ENCODE data around the gene SIGLEC7.

The SIGLEC7 gene

DNA sequence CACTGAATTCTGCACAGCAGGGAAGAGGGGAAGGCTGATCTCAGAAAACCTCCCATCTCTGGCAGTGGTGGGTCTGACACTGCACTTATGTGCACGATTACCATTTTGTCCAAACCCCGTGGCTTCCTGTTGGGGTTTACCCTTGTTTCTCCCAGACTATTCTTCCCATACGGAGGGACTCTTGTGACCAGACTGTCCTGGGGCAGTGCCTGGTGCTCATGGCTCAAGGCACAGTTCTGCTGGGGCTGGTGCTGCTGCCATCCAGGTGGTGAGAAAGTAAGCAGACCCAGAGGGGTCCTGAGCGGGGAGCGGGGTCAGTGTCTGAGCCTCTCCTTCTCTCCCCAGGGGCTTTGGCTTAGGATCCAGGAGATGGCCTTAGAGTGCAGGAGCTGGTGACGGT, 22.5 kb upstream of the SIGLEC7 start:
- DNase-seq = no peak

DNA sequence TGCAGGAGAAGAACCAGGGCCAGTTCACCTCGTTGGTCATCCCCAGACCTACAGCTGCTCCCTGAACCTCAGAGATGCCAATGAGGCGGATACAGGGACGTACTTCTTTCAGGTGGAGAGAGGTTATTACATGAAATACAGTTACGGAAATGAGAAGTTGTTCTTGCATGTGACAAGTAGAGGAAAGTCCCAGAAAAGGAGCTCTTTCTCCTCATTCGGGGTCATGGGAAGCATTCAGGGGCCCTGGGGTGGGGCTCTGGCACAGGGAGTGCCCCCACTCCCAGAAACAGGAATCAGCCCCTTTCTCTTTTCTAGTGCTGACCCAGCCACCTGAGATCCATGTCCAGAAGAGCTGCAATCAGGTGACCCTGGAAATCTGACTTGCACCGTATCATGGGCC, 21.9 kb upstream of the SIGLEC7 start:
- DNase-seq = no peak

DNA sequence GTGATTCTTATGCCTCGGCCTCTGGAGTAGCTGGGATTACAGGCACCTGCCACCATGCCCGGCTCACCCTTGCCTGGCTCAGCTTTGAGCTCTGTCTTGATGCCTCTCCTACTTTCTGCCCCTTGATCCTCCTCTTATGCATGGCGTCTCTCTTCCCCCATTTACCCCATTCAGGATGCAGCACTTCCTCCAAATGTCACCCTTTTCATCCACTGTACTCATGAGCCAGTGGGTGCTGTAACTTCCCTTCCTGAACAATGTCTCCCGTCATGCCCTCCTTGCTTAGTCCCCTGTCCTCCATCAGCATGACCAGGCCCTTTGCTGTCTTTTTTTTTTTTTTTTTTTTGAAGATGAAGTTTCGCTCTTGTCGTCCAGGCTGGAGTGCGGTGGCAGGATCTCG, 20.8 kb upstream of the SIGLEC7 start:
- DNase-seq = no peak

- peak; percentile 29 for DNase-seq
Measured at GRCh38 chr19:51122112-51122981, 19.8 kb upstream of the SIGLEC7 start.

DNA sequence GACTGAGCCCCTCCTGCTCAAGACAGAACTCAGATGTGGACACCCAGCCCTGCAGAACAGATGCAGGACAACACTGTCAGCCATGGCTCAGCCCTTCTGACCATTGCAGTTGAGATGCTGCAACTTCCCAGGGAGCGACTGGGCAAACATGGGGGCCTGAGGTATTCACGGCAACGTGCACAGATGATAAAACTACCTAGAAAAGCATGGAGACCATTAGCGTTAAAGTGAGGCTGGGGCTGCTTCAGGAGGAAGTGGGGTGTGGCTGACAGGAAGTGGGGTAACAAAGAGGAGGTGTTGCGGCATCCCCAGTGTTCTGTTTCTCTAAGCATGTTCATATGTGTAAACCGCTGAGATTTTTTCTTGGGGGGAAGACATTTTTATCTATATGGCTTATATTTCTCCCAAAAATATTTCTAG, 18.7 kb upstream of the SIGLEC7 start:
- DNase-seq = no peak

- DNase-seq = no peak
Measured at GRCh38 chr19:51123802-51124201, 18.3 kb upstream of the SIGLEC7 start.

DNA sequence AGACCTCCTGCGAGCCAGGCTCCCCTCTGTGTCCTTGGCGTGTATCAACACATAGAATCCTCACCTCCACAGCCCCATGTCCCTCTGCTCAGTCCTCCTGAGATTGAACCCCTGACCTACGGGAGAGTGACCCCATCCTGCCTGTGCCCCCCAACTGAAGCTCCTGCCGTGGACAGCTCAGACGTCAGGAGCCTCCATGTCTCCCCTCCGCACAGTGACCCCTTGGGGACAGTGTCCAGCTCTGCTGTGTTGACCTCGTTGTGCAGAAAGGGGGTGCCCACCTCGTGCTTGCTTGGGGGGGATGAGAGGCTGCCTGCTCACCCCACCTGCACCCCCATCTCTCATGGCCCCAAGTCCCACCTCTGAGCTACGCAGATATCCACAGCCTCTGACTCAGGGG, 17.9 kb upstream of the SIGLEC7 start:
- no peak for DNase-seq

DNA sequence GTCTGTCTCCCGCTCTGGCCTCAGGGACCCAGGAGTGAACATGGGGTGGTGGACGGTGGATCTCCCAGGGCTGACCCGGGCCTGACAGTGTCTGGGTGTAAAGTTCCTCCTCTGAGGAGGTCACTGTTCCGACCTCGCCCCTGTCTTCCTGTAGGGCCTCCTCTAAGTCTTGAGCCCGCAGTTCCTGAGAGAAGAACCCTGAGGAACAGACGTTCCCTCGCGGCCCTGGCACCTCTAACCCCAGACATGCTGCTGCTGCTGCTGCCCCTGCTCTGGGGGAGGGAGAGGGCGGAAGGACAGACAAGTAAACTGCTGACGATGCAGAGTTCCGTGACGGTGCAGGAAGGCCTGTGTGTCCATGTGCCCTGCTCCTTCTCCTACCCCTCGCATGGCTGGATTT, 17.4 kb upstream of the SIGLEC7 start, which contains the start of gene SIGLEC9:
TSS of gene SIGLEC9 (plus strand) at position 178 of the 400 bp plus-strand sequence. CDS start at position 247, 69 bp downstream.
- no peak for DNase-seq

GRCh38 chr19:51125421-51126075, 16.6 kb upstream of the SIGLEC7 start:
- no peak for DNase-seq

GRCh38 chr19:51127032-51127431, 15.1 kb upstream of the SIGLEC7 start:
- DNase-seq = no peak

- peak; percentile 90 for DNase-seq
Measured at GRCh38 chr19:51127755-51128154, 14.3 kb upstream of the SIGLEC7 start.

GRCh38 chr19:51128227-51128626, 13.9 kb upstream of the SIGLEC7 start:
- DNase-seq = no peak

DNA sequence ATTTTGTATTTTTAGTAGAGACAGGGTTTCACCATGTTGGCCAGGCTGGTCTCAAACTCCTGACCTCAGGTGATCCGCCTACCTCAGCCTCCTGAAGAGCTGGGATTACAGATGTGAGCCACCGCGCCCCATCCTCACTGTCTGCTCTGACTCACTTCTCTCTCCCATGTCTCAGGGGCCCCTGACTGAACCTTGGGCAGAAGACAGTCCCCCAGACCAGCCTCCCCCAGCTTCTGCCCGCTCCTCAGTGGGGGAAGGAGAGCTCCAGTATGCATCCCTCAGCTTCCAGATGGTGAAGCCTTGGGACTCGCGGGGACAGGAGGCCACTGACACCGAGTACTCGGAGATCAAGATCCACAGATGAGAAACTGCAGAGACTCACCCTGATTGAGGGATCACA, 12.4 kb upstream of the SIGLEC7 start:
- DNase-seq = no peak

- peak; percentile 31 for DNase-seq
Measured at GRCh38 chr19:51131780-51132680, 10.1 kb upstream of the SIGLEC7 start.

- no peak for DNase-seq
Measured at GRCh38 chr19:51135004-51135403, 7.1 kb upstream of the SIGLEC7 start.

DNA sequence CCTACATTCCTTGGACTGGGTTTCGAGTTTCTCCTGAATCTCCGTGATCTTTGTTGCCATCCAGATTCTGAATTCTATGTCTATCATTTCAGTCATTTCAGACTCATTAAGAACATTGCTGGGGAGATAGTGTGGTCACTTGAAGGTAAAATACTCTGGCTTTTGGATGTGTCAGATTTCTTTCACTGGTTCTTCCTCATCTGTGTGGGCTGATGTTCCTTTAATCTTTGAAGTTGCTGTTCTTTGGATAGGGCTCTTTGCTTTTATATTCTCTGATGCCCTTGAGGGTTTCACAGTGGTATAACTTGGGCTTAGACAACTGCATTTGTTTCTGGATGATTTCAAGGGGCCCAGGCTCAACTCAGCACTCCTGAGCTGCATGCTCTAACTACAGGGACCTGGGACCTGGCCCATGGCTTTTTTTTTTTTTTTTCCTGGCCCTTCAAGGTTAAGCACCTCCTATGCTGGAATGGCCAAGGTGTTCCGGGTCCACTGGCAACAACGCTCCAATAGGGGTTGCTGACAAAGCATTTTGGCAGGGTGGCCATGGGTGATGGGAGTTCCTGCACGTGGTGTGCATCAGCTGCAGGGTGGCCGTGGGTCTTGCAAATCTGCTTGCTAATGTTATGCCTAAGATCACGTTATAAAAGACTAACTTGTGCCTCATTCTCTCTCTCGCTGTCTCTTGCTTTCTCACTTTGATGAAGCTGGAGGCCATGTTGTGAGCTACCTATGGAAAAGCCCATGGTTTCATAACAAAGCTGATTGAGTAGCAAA, 5.9 kb upstream of the SIGLEC7 start:
- DNase-seq = no peak

- DNase-seq = no peak
Measured at GRCh38 chr19:51136851-51137551, 5.1 kb upstream of the SIGLEC7 start.

GRCh38 chr19:51137792-51138425, 4.2 kb upstream of the SIGLEC7 start:
- DNase-seq = no peak

DNA sequence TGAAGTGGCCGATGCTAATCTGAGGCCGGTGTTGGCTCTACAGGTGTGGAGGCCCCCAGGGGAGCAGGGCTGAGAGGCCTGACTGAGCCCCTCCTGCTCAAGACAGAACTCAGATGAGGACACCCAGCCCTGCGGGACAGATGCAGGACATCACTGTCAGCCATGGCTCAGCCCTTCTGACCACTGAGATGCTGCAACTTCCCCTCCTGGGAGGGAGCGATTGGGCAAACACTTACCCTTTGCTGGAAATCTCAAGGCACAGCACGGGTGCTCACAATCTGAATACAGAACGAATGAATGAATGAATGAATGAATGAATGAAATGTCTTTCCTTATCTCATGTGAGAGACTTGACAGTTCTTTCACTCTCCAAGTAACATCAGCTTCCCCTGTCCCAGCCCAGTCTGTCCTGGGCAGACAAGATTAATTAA, 3.5 kb upstream of the SIGLEC7 start:
- no peak for DNase-seq

DNA sequence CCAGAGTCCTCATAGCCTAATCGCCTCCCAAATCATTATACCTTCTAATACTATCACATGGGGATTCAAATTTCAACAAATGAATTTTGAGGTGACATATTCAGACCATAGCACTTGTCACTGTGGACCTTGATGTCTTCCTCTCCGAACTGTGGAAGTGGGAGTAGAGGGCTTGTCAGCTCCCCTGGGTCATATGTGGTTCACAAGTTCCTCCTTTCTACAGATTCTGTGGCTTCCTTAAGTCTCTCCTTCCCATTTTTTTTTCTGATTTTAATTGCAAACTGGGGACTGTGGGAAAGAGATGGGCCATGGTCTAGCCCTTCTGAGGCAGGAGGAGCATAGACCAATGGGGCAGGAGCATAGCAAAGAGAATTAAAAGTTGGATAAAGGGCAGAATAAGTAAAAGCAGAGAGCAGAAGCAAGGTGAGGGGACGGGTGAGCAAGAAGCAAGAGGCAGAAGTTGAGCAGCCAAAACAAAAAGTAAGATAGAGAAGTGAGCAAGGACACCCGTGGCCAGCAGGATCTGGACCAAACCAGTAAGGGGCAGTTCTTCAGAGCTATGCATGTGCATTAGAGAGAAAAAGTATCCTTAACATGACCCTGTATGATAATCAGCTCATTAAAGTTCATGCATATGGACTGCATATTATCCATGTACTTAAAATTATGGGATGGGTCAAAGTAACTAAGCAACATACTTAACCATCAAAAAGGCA, 2.6 kb upstream of the SIGLEC7 start:
- no peak for DNase-seq

Measured in fibroblast of skin of right biceps (primary cell).